ENCODE results near the gene PMEPA1. TPM values are rescaled to one million over a fixed set of nuclear protein-coding genes. Genes with fewer than 3 reads are reported as not detected.

The PMEPA1 gene
- total RNA-seq, 1 experiment from 2014 or later = 89.8 TPM

GRCh38 chr20:57625978-57626377 lies 83.8 kb downstream of the PMEPA1 start:
- Histone ChIP-seq H3K4me1 (ENCODE audit: control insufficient read depth, insufficient read depth, low read length) (peaks cover 5% of the 10 kb centered on the region; the same call in 1 of the 2 replicates), H3K27me3 (ENCODE audit: control insufficient read depth, insufficient read depth, low read length) (no peaks in the 10 kb centered on the region), H3K36me3 (ENCODE audit: control insufficient read depth, insufficient read depth, low read length) (no peaks in the 10 kb centered on the region), H3K27ac (ENCODE audit: low read length) (no peak overlapping the region), H3K4me3 (ENCODE audit: low read depth in 2 of 2, low read length in 2 of 2) (no peak overlapping the region), H3K9me3 (ENCODE audit: control insufficient read depth, insufficient read depth, low read depth, low read length) (no peaks in the 10 kb centered on the region)
- DNase-seq (ENCODE audit: low read depth, low spot score) (no peak), ATAC-seq (no peak)
- CTCF ChIA-PET = no interaction called here
- in situ Hi-C loops (cut with HindIII; ENCODE audit: low pct_unique_long_range_greater_than_20kb, low sequenced_read_pairs) (loop anchor here (25.0 kb wide), 1 partner anchor 561 kb away; no protein-coding TSS in a partner anchor), intact Hi-C loops (cut with micrococcal nuclease; ENCODE audit: unreplicated experiment) (no loop called here)
- POLR2A ChIA-PET = no interaction called here
- no TSS peak for BruUV-seq (replicated peaks)
- no peak for TF ChIP-seq REST (IDR thresholded peaks at IDR 0.05; ENCODE audit: insufficient read depth in 1 of 2, low read depth in 2 of 2, low read length in 1 of 2)
- TF ChIP-seq POLR2AphosphoS5 (IDR thresholded peaks at IDR 0.05; ENCODE audit: low read depth, low read length) = no peak
- no peak for TF ChIP-seq CTCF (IDR thresholded peaks at IDR 0.05)
- no peak for TF ChIP-seq TCF7L2 (IDR thresholded peaks at IDR 0.05; ENCODE audit: low read depth, low read length)
- no peak for TF ChIP-seq SIN3A (IDR thresholded peaks at IDR 0.05; ENCODE audit: borderline replicate concordance, insufficient read depth, low read depth, low read length)

DNA sequence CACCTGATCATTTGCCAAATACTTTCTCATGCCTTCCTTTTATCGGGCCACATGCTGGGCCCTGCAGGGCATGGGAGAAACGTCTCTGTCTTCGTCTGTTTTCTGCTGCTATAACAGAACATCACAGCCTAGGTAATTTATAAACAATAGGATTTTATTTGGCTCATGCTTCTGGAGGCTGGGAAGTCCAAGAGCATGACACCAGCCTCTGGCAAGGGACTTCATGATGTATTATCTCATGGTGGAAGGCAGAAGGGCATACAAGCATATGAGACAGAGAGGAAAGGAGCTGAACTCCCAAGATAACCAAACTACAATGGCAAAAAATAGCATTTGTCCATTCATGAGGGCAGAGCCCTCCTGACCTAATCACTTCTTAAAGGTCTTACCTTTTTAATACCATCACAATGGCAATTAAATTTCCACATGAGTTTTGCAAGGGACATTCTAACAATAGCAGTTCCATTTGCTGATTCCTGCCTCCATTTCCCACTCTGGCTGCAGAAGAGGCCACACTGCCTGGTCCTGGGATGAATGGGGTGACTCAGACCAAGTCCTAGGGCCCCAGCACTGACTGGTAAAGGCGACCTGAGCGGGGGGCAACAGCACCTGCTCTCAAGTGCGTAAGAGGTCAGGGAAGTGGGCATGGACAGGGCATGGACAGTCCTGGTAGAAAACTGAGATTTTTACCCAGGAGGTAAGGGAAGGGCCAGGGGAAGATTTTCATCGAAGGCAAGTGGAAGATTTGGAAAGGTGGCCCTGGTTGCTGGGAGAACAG lies 84.4 kb downstream of the PMEPA1 start:
- Histone ChIP-seq H3K36me3 (ENCODE audit: control insufficient read depth, insufficient read depth, low read length) (no peaks in the 10 kb centered on the region), H3K4me1 (ENCODE audit: control insufficient read depth, insufficient read depth, low read length) (peaks cover 5% of the 10 kb centered on the region; the same call in 1 of the 2 replicates), H3K27ac (ENCODE audit: low read length) (no peak overlapping the region), H3K27me3 (ENCODE audit: control insufficient read depth, insufficient read depth, low read length) (no peaks in the 10 kb centered on the region), H3K4me3 (ENCODE audit: low read depth in 2 of 2, low read length in 2 of 2) (no peak overlapping the region), H3K9me3 (ENCODE audit: control insufficient read depth, insufficient read depth, low read depth, low read length) (no peaks in the 10 kb centered on the region)
- no peak for DNase-seq (ENCODE audit: low read depth, low spot score)
- ATAC-seq = no peak
- intact Hi-C loops (cut with micrococcal nuclease; ENCODE audit: unreplicated experiment) (no loop called here), in situ Hi-C loops (cut with HindIII; ENCODE audit: low pct_unique_long_range_greater_than_20kb, low sequenced_read_pairs) (loop anchor here (25.0 kb wide), 1 partner anchor 562 kb away; no protein-coding TSS in a partner anchor)
- CTCF ChIA-PET = no interaction called here
- POLR2A ChIA-PET = no interaction called here
- TF ChIP-seq CTCF (IDR thresholded peaks at IDR 0.05) = no peak
- no peak for TF ChIP-seq SIN3A (IDR thresholded peaks at IDR 0.05; ENCODE audit: borderline replicate concordance, insufficient read depth, low read depth, low read length)
- TF ChIP-seq TCF7L2 (IDR thresholded peaks at IDR 0.05; ENCODE audit: low read depth, low read length) = no peak
- TF ChIP-seq POLR2AphosphoS5 (IDR thresholded peaks at IDR 0.05; ENCODE audit: low read depth, low read length) = no peak
- TF ChIP-seq REST (IDR thresholded peaks at IDR 0.05; ENCODE audit: insufficient read depth in 1 of 2, low read depth in 2 of 2, low read length in 1 of 2) = no peak
- no TSS peak for BruUV-seq (replicated peaks)
